ENCODE results near the gene LAMTOR2.

DNA sequence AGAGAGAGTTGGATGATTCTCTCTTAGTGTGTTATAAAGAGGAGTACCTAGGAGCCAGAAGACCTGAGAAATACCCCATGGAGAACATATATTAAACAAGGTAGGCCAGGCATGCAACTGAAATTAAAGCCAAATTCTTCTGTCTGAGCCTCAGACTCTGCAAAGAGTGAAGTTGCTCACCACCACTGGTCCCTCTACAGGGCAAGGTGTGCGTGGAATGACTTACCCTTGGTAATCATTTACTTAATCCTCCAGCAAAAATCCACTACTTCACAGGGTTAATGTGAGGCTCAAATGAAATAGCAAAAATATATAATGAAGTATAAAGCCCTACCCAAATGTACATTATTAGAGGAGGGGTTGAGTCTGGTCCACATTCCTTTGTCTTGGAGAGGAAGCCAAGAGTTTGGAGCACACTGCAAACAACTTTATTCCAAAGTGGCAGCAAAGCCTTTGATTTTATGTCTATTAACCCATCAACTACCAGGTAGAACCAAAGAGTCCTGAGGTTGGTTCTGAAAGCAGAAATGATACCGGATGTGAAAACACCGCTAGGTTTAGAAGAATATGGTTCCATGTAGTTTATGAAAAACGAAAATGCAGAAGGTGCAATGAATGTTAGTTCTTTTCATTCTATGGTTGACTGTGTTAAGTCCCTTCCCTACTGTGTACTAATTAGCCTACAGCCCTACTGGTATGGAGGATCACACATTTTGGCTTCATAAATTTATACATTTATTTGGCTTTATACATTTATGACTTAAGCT is 42.3 kb upstream of the LAMTOR2 start:
- TF ChIP-seq, protein P1, sequence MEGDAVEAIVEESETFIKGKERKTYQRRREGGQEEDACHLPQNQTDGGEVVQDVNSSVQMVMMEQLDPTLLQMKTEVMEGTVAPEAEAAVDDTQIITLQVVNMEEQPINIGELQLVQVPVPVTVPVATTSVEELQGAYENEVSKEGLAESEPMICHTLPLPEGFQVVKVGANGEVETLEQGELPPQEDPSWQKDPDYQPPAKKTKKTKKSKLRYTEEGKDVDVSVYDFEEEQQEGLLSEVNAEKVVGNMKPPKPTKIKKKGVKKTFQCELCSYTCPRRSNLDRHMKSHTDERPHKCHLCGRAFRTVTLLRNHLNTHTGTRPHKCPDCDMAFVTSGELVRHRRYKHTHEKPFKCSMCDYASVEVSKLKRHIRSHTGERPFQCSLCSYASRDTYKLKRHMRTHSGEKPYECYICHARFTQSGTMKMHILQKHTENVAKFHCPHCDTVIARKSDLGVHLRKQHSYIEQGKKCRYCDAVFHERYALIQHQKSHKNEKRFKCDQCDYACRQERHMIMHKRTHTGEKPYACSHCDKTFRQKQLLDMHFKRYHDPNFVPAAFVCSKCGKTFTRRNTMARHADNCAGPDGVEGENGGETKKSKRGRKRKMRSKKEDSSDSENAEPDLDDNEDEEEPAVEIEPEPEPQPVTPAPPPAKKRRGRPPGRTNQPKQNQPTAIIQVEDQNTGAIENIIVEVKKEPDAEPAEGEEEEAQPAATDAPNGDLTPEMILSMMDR (IDR thresholded peaks at IDR 0.05) = no peak
- TF ChIP-seq POLR2AphosphoS5 (IDR thresholded peaks at IDR 0.05; ENCODE audit: low read depth, low read length) (no peak), TCF7L2 (IDR thresholded peaks at IDR 0.05; ENCODE audit: low read depth, low read length) (no peak)
